Non-pigmented ciliary epithelial cell (primary cell): ENCODE results near the gene CYGB.
A peak's percentile ranks its signal among the peaks of the same experiment; 100 is the strongest.

Experiments used
- DNase-seq: peaks from one replicate; pipeline ENCODE4 v3.0.0-alpha.2; 2010; ENCODE audit warnings: low read depth

The CYGB gene

GRCh38 chr17:76550712-76551615, 13.5 kb upstream of the CYGB start:
- DNase-seq = no peak

DNA sequence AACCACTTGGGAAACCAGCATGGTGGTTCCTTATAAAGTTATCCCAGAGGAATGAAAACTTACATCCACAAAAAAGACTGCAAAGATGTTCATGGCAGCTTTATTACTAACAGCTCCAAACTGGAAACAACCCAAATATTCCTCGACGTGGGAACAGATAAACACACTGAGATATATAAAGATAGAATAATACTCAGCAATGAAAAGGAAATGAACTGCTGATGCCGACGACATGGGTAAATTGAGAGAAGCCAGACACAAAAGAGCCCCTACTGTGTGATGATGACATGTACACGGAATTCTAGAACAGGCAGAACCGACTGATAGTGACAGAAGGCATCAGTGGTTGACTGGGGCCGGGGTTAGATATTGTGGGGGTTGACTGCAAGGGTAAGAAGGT, 12.0 kb upstream of the CYGB start:
- DNase-seq = no peak

DNA sequence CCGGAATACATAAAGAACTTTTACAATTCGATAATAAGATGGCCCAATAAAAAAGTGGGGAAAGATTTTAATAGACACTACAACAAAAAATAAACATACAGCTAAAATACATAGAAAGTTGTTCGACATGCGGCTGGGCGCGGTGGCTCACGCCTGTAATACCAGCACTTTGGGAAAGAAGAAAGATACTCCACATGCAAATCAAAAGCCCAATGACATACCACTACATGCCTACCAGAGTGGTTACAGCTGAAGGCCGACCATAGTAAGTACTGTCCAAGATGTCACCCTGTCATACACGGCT, 11.7 kb upstream of the CYGB start:
- no peak for DNase-seq

- DNase-seq = no peak
Measured at GRCh38 chr17:76548378-76549214, 11.1 kb upstream of the CYGB start.

- DNase-seq = no peak
Measured at GRCh38 chr17:76547642-76548202, 10.2 kb upstream of the CYGB start.

GRCh38 chr17:76547183-76547641, 9.7 kb upstream of the CYGB start:
- no peak for DNase-seq

- peak; percentile 90 for DNase-seq
Measured at GRCh38 chr17:76546556-76547182, 9.2 kb upstream of the CYGB start.

- DNase-seq = no peak
Measured at GRCh38 chr17:76545918-76546555, 8.5 kb upstream of the CYGB start.

DNA sequence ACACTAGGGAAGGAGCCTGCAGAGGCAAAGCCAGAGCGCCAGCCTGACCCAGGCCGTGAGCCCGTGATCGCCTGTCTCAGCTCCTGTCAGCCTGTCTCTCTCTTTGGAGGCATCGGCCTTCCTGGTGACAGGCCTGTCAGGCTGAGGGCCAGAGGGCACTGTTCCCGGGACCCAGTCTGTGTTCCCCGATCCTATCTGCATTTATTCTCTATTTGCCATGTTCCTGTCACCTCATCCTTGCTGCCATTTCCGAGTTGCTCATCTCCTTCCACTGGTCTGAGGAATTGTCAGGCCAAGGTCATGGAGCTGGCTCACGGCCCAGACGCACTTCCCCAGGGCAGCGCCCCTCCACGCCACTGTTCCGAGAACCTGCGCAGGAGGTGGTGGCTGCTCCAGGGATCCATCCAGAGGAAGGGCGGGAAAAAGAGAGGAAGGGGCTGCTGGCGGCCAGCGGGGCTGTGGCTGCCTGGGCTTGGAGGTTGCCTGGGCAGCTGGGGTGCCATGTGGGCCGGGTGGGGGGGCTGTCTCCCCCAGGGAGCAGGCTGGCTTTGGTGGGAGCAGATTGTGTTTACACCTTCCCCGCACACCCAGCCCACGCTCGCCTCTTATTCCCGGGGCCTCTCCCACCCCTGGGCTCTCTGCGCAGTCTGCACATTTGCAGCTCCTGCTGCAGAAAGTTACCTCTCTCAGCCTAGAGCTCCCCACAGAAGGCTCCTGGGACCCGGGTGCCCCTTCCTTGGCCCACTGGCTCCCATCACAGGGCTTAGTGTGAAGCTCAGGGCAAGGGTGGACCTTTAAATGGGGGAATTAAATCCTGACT, 7.2 kb upstream of the CYGB start:
- no peak for DNase-seq

DNA sequence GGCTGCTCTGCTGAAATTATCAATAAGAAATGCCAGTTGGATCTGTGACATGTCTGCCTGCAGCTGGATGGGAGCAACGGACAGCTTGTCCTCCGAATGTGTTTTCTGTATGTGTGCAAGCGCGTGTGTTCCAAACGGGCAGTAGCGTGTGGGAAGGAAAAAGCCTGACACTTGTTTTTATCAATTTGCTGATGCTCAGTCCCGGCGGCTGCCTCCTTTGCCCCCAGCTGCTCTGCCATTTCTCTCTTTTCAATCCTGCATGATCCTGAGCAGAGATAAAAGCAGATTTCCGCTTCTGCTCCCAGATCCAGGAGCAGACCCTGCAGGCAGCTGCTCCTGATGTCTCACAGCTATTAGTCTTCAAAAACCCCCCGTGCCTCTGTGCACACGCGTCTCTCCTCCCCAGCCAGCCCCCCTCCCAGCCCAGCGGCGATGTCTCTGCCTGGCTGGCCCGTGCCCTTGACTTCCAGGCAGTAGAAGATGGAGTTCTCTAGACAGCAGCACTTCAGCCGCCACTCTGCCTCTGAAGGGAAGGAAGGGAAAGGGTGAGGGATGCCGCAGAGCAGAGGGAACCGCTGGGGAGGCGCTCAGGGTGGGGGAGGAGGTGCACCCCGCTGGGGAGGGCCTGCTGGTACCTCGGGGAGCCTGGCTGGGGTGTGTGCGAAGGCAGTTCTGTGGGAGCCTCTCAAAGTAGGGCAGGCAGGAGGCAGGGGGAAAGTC, 6.5 kb upstream of the CYGB start:
- DNase-seq = no peak

DNA sequence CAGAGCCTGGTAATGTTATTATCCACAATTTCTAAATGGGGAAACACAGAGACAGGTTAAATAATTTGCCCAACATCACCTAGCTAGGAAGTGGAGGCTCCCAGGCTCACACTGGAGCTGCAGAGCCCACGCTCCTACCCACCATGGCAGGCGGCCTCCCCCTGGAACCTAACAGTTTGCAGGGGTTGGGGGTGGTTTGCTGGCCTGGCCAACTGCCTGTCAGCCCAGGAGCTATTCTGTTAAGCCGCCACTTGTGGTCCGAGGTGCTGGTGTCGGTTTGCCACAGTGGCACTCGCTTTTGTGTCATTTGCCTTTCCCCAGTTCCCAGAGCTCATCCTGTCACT, 5.9 kb upstream of the CYGB start:
- no peak for DNase-seq

GRCh38 chr17:76542984-76543383, 5.5 kb upstream of the CYGB start:
- no peak for DNase-seq

DNA sequence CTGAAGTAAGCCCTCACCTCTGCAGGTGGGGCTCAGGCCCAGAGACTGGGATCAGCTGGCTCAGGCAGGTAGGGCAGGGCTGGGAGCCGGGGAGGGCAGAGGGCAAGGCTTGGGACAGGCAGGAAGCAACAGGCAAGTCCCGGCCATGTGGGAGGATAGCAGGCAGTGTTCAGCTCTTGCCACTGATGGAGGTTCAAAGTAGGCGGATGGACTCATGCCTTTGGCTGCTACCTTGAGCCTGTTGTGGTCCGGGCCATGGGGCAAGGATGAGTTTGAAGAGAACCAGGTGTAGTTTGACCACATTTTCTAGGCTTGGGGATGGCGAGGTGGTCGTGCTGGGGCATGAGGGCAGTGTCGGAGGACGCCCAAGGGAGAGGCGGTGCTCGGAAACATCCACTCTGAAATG, 5.1 kb upstream of the CYGB start:
- DNase-seq = no peak

DNA sequence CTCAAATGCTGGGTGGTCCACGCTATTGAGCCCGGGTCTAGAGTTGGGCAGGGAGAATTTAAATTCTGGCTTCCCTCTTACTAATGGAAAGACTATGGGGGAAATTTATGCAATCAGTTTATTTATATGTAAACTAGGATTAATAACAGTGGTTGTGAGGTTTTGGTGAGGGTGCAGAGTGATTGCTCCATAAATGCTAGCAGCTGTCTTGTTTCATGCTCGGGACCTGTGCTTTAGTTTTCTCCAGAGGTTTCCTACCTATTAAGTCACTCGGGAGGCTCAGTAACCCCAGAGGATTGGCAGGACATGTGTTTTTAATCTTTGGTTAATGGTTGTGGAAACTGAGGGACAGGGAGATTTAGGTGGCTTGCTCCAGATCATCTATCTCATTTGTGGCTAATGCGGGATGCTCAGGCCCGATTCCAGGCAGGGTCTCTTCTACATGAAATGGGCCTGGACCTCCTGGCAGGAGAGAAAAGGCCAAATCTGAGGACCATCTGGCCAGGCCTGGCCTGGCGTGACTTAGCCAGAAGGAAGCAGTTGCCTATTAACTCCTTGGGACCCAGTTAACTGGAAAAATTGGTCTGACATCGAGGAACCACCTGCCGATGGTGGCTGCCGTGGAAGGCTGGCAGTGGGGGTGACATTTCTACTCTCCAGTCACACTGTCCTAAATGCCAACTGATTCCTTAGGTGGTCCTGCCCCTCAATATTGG, 4.4 kb upstream of the CYGB start:
- DNase-seq = no peak

GRCh38 chr17:76540381-76541300, 3.1 kb upstream of the CYGB start:
- DNase-seq = peak; percentile 80

GRCh38 chr17:76539631-76540271, 2.2 kb upstream of the CYGB start, which contains the start of gene PRCD:
Gene PRCD (plus strand): TSS chr17:76540044. CDS start chr17:76540142, 98 bp downstream.
- no peak for DNase-seq

GRCh38 chr17:76538941-76539570, 1.5 kb upstream of the CYGB start:
- DNase-seq = no peak
